PC-9 (cell line): Measurements from ENCODE around the gene CKAP2L. TPM values are rescaled to one million over a fixed set of nuclear protein-coding genes. Genes with fewer than 3 reads are reported as not detected.

Experiments used
- BruUV-seq: library from RNA; stranded (reverse); fragments of 400-500 nt; replicated peaks from 2 replicates; lab custom pipeline; 2021; lab: Mats Ljungman, UMichigan
- CTCF ChIA-PET: fragments of 300-600 bp; sonication (Branson Sonifier 250); formaldehyde crosslinking; loops from one replicate; lab custom pipeline; 2022; ENCODE audit warnings: antibody characterized with exemption; lab: Charles Lee
- POLR2A ChIA-PET: fragments of 300-600 bp; sonication (Branson Sonifier 250); formaldehyde crosslinking; loops from one replicate; lab custom pipeline; 2022; ENCODE audit warnings: antibody characterized with exemption; ENCODE audit not compliant: unreplicated experiment; lab: Charles Lee
- DNase-seq, 2 experiments: peaks; one replicate each; pipeline versions ENCODE4 v3.0.0 to v3.0.0-alpha.2; 2015 to 2022; ENCODE audit warnings: mixed read lengths in 1 of 2
- H2AFZ ChIP-seq: fragments of 200-600 bp; sonication (generic); 2 replicates; pipeline ENCODE4 v1.8.1; 2017; ENCODE audit warnings: antibody characterized with exemption
- H3F3A ChIP-seq: fragments of 200-600 bp; sonication (generic); 2 replicates; pipeline ENCODE4 v1.8.1; 2017; ENCODE audit warnings: antibody characterized with exemption, mild to moderate bottlenecking, low read depth; ENCODE audit not compliant: insufficient read depth
- H3K27ac ChIP-seq: fragments of 200-600 bp; sonication (generic); 2 replicates; pipeline ENCODE4 v1.6.1; 2016; ENCODE audit warnings: mixed run types
- H3K27me3 ChIP-seq: fragments of 200-600 bp; sonication (generic); 2 replicates; pipeline ENCODE4 v1.6.1; 2016; ENCODE audit warnings: low read depth, mixed run types; ENCODE audit not compliant: insufficient read depth
- H3K36me3 ChIP-seq: fragments of 200-600 bp; sonication (generic); 2 replicates; pipeline ENCODE4 v1.6.1; 2016; ENCODE audit warnings: low read depth, mixed run types
- H3K4me1 ChIP-seq: fragments of 200-600 bp; sonication (generic); replicated peaks from 2 replicates; pipeline ENCODE4 v1.6.1; 2016; ENCODE audit warnings: mixed run types; ENCODE audit not compliant: insufficient read depth
- H3K4me2 ChIP-seq: fragments of 200-600 bp; sonication (generic); 2 replicates; pipeline ENCODE4 v1.6.1; 2017; ENCODE audit warnings: mixed run types
- H3K4me3 ChIP-seq: fragments of 200-600 bp; sonication (generic); 2 replicates; pipeline ENCODE4 v1.6.1; 2016; ENCODE audit warnings: mixed run types
- H3K79me2 ChIP-seq: fragments of 200-600 bp; sonication (generic); 2 replicates; pipeline ENCODE4 v1.6.1; 2017; ENCODE audit warnings: low read depth, mixed run types
- H3K9me2 ChIP-seq: fragments of 200-600 bp; sonication (generic); 2 replicates; pipeline ENCODE4 v1.8.1; 2017; ENCODE audit warnings: mild to moderate bottlenecking; ENCODE audit not compliant: insufficient read depth
- H3K9me3 ChIP-seq: fragments of 200-600 bp; sonication (generic); 2 replicates; pipeline ENCODE4 v1.8.1; 2016; ENCODE audit warnings: low read depth; ENCODE audit not compliant: insufficient read depth
- H4K20me1 ChIP-seq: fragments of 200-600 bp; sonication (generic); 2 replicates; pipeline ENCODE4 v1.8.1; 2017; ENCODE audit not compliant: insufficient read depth
- CTCF ChIP-seq: fragments of 200-600 bp; sonication (generic); conservative IDR thresholded peaks from 2 replicates; pipeline ENCODE4 v1.6.1; 2017; ENCODE audit warnings: mixed run types, antibody characterized with exemption, mild to moderate bottlenecking, moderate library complexity
- EZH2 ChIP-seq: fragments of 200-600 bp; sonication (generic); IDR thresholded peaks from 2 replicates; pipeline ENCODE4 v1.8.0; 2017; ENCODE audit warnings: antibody characterized with exemption, low read depth
- intact Hi-C: fragments of 100-400 bp; cut with micrococcal nuclease; formaldehyde crosslinking; loops from one replicate; pipeline ENCODE4 v1.10.0; 2022; ENCODE audit not compliant: unreplicated experiment
- total RNA-seq: library from RNA; stranded (reverse); gene quantifications from 2 replicates; pipeline ENCODE4 v1.2.3, GENCODE V29; 2021

CKAP2L gene
- total RNA-seq, 1 experiment from 2014 or later: 28.7 TPM

- no peak overlapping the region for H3K27ac ChIP-seq
- H3K9me3 ChIP-seq: no peaks in the 10 kb centered on the region; the same call in none of the 2 replicates
- no peak for DNase-seq
- no peaks in the 10 kb centered on the region for H3K79me2 ChIP-seq
- no peak for TF ChIP-seq CTCF
- no peak for TF ChIP-seq EZH2
- no TSS peak for BruUV-seq
- H3K9me2 ChIP-seq: no peaks in the 10 kb centered on the region; the same call in 1 of the 2 replicates
- H3K4me3 ChIP-seq: no peak overlapping the region
- ChIA-PET CTCF (no interaction called here), POLR2A (no interaction called here)
- no peaks in the 10 kb centered on the region for H3K36me3 ChIP-seq
- H3K4me2 ChIP-seq: no peak overlapping the region
- intact Hi-C loops: no loop called here
- no peak overlapping the region for H2AFZ ChIP-seq
- no peaks in the 10 kb centered on the region for H4K20me1 ChIP-seq
- peaks cover 5% of the 10 kb centered on the region; the same call in 1 of the 2 replicates for H3F3A ChIP-seq
- peaks cover 13% of the 10 kb centered on the region for H3K4me1 ChIP-seq
- no peaks in the 10 kb centered on the region for H3K27me3 ChIP-seq
These were observed 15.2 kb upstream of the CKAP2L start for GRCh38 chr2:112779598-112779997.

- intact Hi-C loops: no loop called here
- Histone ChIP-seq H2AFZ (no peak overlapping the region), H3F3A (peaks cover 5% of the 10 kb centered on the region; the same call in 1 of the 2 replicates), H3K27ac (no peak overlapping the region), H3K4me1 (no peaks in the 10 kb centered on the region), H3K4me2 (no peak overlapping the region), H3K27me3 (no peaks in the 10 kb centered on the region), H3K9me3 (no peaks in the 10 kb centered on the region; the same call in none of the 2 replicates), H3K79me2 (no peaks in the 10 kb centered on the region), H4K20me1 (no peaks in the 10 kb centered on the region), H3K36me3 (no peaks in the 10 kb centered on the region), H3K9me2 (no peaks in the 10 kb centered on the region; the same call in 1 of the 2 replicates), H3K4me3 (no peak overlapping the region)
- POLR2A ChIA-PET: no interaction called here
- no TSS peak for BruUV-seq
- no peak for DNase-seq
- no peak for TF ChIP-seq CTCF
- TF ChIP-seq EZH2: no peak
- CTCF ChIA-PET: no interaction called here
These were observed 12.6 kb upstream of the CKAP2L start for GRCh38 chr2:112777036-112777435.

- DNase-seq: no peak
- intact Hi-C loops: no loop called here
- ChIA-PET POLR2A (no interaction called here), CTCF (no interaction called here)
- H4K20me1 ChIP-seq: no peaks in the 10 kb centered on the region
- TF ChIP-seq CTCF: no peak
- no peak for TF ChIP-seq EZH2
- no peak overlapping the region for H3K4me2 ChIP-seq
- no TSS peak for BruUV-seq
- no peaks in the 10 kb centered on the region; the same call in none of the 2 replicates for H3K9me3 ChIP-seq
- no peaks in the 10 kb centered on the region for H3K4me1 ChIP-seq
- H3K79me2 ChIP-seq: no peaks in the 10 kb centered on the region
- no peak overlapping the region for H3K4me3 ChIP-seq
- H3K9me2 ChIP-seq: no peaks in the 10 kb centered on the region; the same call in 1 of the 2 replicates
- H3K27me3 ChIP-seq: no peaks in the 10 kb centered on the region
- H2AFZ ChIP-seq: no peak overlapping the region
- H3F3A ChIP-seq: peaks cover 5% of the 10 kb centered on the region; the same call in 1 of the 2 replicates
- H3K27ac ChIP-seq: no peak overlapping the region
- H3K36me3 ChIP-seq: no peaks in the 10 kb centered on the region
These were observed 11.7 kb upstream of the CKAP2L start for GRCh38 chr2:112776113-112776512.
